Loucy (cell line): Measurements from ENCODE around the gene NEXN.

Experiments
- CTCF ChIP-seq: fragments of 200-600 bp; sonication (generic); conservative IDR thresholded peaks from 2 replicates; pipeline ENCODE4 v1.5.1; 2014; ENCODE audit warnings: mild to moderate bottlenecking, antibody characterized with exemption, low read length
- EZH2phosphoT487 ChIP-seq: fragments of 200-600 bp; IDR thresholded peaks from 2 replicates; pipeline ENCODE4 v1.6.1; 2018; ENCODE audit warnings: antibody characterized with exemption, mild to moderate bottlenecking, moderate library complexity, borderline replicate concordance

- TF ChIP-seq CTCF: no peak
- TF ChIP-seq EZH2phosphoT487: no peak
Observed at GRCh38 chr1:77850082-77850481, 38.3 kb upstream of the NEXN start.
